Heart left ventricle (tissue), 13 donors: Measurements from ENCODE around the gene PLSCR2.

Experiments
- CTCF ChIP-seq, 12 donors: fragments of 200-600 bp; sonication (generic) in 4 of 12; IDR thresholded peaks; one replicate each; pipeline versions ENCODE4 v1.5.0 to v1.8.0; 2018 to 2022; ENCODE audit warnings: antibody characterized with exemption in 12 of 12, mild to moderate bottlenecking in 5 of 12
- POLR2A ChIP-seq, 2 donors: fragments of 450-650 bp; IDR thresholded peaks; one replicate each; pipeline ENCODE4 v1.6.1; 2017; ENCODE audit warnings: antibody characterized with exemption in 2 of 2, mild to moderate bottlenecking in 2 of 2, moderate library complexity in 2 of 2
- donor health status: ischemic (EF 13 %, LVEDD 7.1; RV severe dilation, severe dysfunction).
- donor health status: DM: no; HTN: yes; CAD: no.
- donor health status: DM: no; HTN: no; CAD: no.
- donor health status: ischemic (EF 25% LVEDD 6.9; RV normal size, moderate dysfunction).
- donor health status: ischemic (EF 25% LVEDD 5.7; RV mildly dilated, moderate dysfunction).
- donor health status: ischemic (EF 35%, LVEDD 5.7; RV mildly dilated, moderate dysfunction).
- donor health status: nonischemic (EF 11% LVEDD 7.7; RV severe dilation, severe dysfunction).
- donor health status: DM: yes; HTN: yes; CAD: no.
- donor health status: PGD.
- donor health status: ischemic (EF 29% LVEDD 5.4; RV normal size, mild dysfunction).
- donor health status: nonischemic (EF 23%, LVEDD 6.1; RV moderate dilation, normal function).

- TF ChIP-seq CTCF (IDR thresholded peaks at IDR 0.05) = no peak
- TF ChIP-seq POLR2A (IDR thresholded peaks at IDR 0.05) = no peak
Measured at GRCh38 chr3:146390006-146390772, 79.2 kb downstream of the PLSCR2 start.
